Endothelial cell of umbilical vein (primary cell): ENCODE measurements around the gene DERL2. TPM values are rescaled to one million over a fixed set of nuclear protein-coding genes. Genes with fewer than 3 reads are reported as not detected.
A peak's percentile ranks its signal among the peaks of the same experiment; 100 is the strongest.

ENCODE experiments used
- BruUV-seq: library from RNA; stranded (reverse); fragments of 400-500 nt; replicated peaks from 2 replicates; lab custom pipeline; 2021; lab: Mats Ljungman, UMichigan
- CTCF ChIA-PET: fragments of 300-600, 350-600 bp; sonication (Branson Sonifier 250); formaldehyde crosslinking; loops from one replicate; lab custom pipeline; 2021; ENCODE audit warnings: antibody characterized with exemption, inconsistent platforms; lab: Charles Lee
- POLR2A ChIA-PET: fragments of 300-600, 350-600 bp; sonication (Branson Sonifier 250); formaldehyde crosslinking; loops from one replicate; lab custom pipeline; 2021; ENCODE audit warnings: antibody characterized with exemption, inconsistent platforms; lab: Charles Lee
- DNase-seq: peaks from one replicate; pipeline ENCODE4 v3.0.0-alpha.2; 2011; ENCODE audit warnings: low read depth, low spot score
- FAIRE-seq: peaks from 2 replicates; lab custom pipeline; 2011; peaks lifted over from hg19 to GRCh38; lab: Jason Lieb, UNC
- H2AFZ ChIP-seq: 2 replicates; pipeline ENCODE4 v1.6.0; 2012; ENCODE audit warnings: low read depth, low read length, control low read depth, inconsistent platforms
- H3K27ac ChIP-seq: 2 replicates; pipeline ENCODE4 v1.5.1; 2011; ENCODE audit warnings: low read depth, mild to moderate bottlenecking, control low read depth, low read length, moderate library complexity; ENCODE audit not compliant: insufficient read depth
- H3K27me3 ChIP-seq, 2 experiments: 2 replicates each; pipeline versions ENCODE4 v1.6.0 to v1.6.1; 2011; ENCODE audit warnings: low read length in 2 of 2, mixed read lengths in 1 of 2; ENCODE audit not compliant: control insufficient read depth in 2 of 2, insufficient read depth in 2 of 2
- H3K36me3 ChIP-seq, 2 experiments: 2 replicates in 1 of 2; 3 replicates in 1 of 2; pipeline ENCODE4 v1.5.1; 2011; ENCODE audit warnings: low read length in 2 of 2, mild to moderate bottlenecking in 1 of 2, moderate library complexity in 1 of 2; ENCODE audit not compliant: control insufficient read depth in 2 of 2, insufficient read depth in 2 of 2; ENCODE audit errors: extremely low read depth in 1 of 2
- H3K4me1 ChIP-seq: 3 replicates; pipeline ENCODE4 v1.5.1; 2011; ENCODE audit warnings: mild to moderate bottlenecking, low read length; ENCODE audit not compliant: control insufficient read depth, insufficient read depth; ENCODE audit errors: extremely low read depth
- H3K4me2 ChIP-seq: 2 replicates; pipeline ENCODE4 v1.6.1; 2011; ENCODE audit warnings: low read length, control low read depth, mixed read lengths; ENCODE audit not compliant: insufficient read depth
- H3K4me3 ChIP-seq, 3 experiments: fragments of 200-600 bp in 1 of 3; sonication (generic), shearing (Covaris generic) in 1 of 3; replicated peaks in 1 of 3; 2 replicates each; pipeline ENCODE4 v1.5.1; 2011 to 2016; ENCODE audit warnings: control low read depth in 3 of 3, low read length in 3 of 3, mild to moderate bottlenecking in 2 of 3, inconsistent platforms in 1 of 3, low read depth in 1 of 3, moderate library complexity in 1 of 3; ENCODE audit not compliant: insufficient read depth in 1 of 3
- H3K79me2 ChIP-seq: 2 replicates; pipeline ENCODE4 v1.6.0; 2012; ENCODE audit warnings: low read length, inconsistent platforms; ENCODE audit not compliant: control insufficient read depth, insufficient read depth
- H3K9ac ChIP-seq: replicated peaks from 2 replicates; pipeline ENCODE3; 2011; ENCODE audit warnings: low read length, control low read depth; ENCODE audit not compliant: insufficient read depth; ENCODE audit errors: extremely low read depth
- H3K9me1 ChIP-seq: replicated peaks from 3 replicates; pipeline ENCODE4 v1.6.0; 2011; ENCODE audit warnings: mild to moderate bottlenecking, low read length; ENCODE audit not compliant: control insufficient read depth, insufficient read depth; ENCODE audit errors: extremely low read depth
- H3K9me3 ChIP-seq: replicated peaks from 2 replicates; pipeline ENCODE4 v1.5.1; 2012; ENCODE audit warnings: low read length, inconsistent platforms; ENCODE audit not compliant: control insufficient read depth, insufficient read depth
- H4K20me1 ChIP-seq: replicated peaks from 2 replicates; pipeline ENCODE3; 2011; ENCODE audit warnings: mild to moderate bottlenecking, low read length; ENCODE audit not compliant: control insufficient read depth, insufficient read depth; ENCODE audit errors: extremely low read depth
- EZH2 ChIP-seq: IDR thresholded peaks from 2 replicates; pipeline ENCODE4 v1.6.1; 2012; ENCODE audit warnings: borderline replicate concordance, low read depth, mild to moderate bottlenecking, moderate library complexity, low read length, inconsistent platforms; ENCODE audit not compliant: severe bottlenecking
- FOS ChIP-seq: IDR thresholded peaks from 2 replicates; pipeline ENCODE4 v1.6.1; 2011; ENCODE audit warnings: mild to moderate bottlenecking, low read length, moderate library complexity, borderline replicate concordance; ENCODE audit not compliant: insufficient read depth
- JUN ChIP-seq: IDR thresholded peaks from 2 replicates; pipeline ENCODE4 v1.6.1; 2011; ENCODE audit warnings: borderline replicate concordance, low read depth; ENCODE audit not compliant: insufficient read length, insufficient read depth
- POLR2A ChIP-seq: IDR thresholded peaks from 2 replicates; pipeline ENCODE4 v1.6.1; 2012; ENCODE audit warnings: low read depth, mild to moderate bottlenecking, control low read depth, low read length
- POLR2AphosphoS5 ChIP-seq: IDR thresholded peaks from 2 replicates; pipeline ENCODE4 v1.6.1; 2012; ENCODE audit warnings: low read depth, mild to moderate bottlenecking, control low read depth, low read length, moderate library complexity; ENCODE audit not compliant: insufficient read depth
- dilution Hi-C: fragments of 300-500 bp; cut with MboI; formaldehyde crosslinking; loops from one replicate; pipeline ENCODE4 v1.15.0; 2019; ENCODE audit warnings: low sequenced_read_pairs; ENCODE audit not compliant: extremely low pct_ligation_motif_present
- intact Hi-C: fragments of 100-400 bp; cut with micrococcal nuclease; formaldehyde crosslinking; loops from one replicate; pipeline ENCODE4 v1.10.0; 2022
- polyA plus RNA-seq, 4 experiments: library from polyadenylated mRNA; depleted of rRNA in 3 of 4; stranded (reverse) in 3 of 4; unstranded in 1 of 4; fragments of >200 nt; gene quantifications; 2 replicates each; pipeline versions ENCODE4 v1.2.1 to v1.2.3, GENCODE V29; 2011 to 2012; ENCODE audit warnings: missing spikeins in 1 of 4
- total RNA-seq: library from RNA; stranded (reverse); gene quantifications from 2 replicates; pipeline ENCODE4 v1.2.3, GENCODE V29; 2021
- TF ChIP-seq, protein P1 (sequence below), 2 donors: IDR thresholded peaks; 1 replicate in 1 of 2; 2 replicates in 1 of 2; pipeline ENCODE4 v1.5.1; 2011; ENCODE audit warnings: low read length in 2 of 2, mild to moderate bottlenecking in 2 of 2, moderate library complexity in 2 of 2, control low read depth in 1 of 2, inconsistent platforms in 1 of 2, low read depth in 1 of 2; ENCODE audit not compliant: insufficient read depth in 1 of 2; ENCODE audit errors: extremely low read depth in 1 of 2

DERL2 gene
- total and polyA plus RNA-seq, 2 donors (not counting 3 experiments of a cell fraction or from before 2014, with no cell fraction given) = 84.5 to 117 TPM

DNA sequence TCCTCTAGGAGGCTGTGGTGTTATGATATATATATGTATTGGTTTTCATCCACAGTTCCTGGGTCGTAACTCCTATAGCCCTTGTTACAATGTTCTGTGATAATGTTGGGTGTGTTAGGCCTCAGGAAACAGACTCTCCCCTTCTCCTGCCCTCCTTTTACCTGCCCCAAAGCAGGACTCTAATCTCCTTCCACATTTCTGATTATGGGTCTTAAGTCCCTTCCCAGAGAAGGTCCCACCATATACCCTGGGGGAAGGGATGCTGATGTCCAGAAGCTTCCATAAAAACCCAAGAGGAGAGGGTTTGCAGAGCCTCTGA, 46.6 kb downstream of the DERL2 start:
- Histone ChIP-seq H3K36me3 (peaks cover 9 to 21% of the 10 kb centered on the region in 2 experiments), H3K79me2 (peaks cover 28% of the 10 kb centered on the region), H3K4me1 (peaks cover 17% of the 10 kb centered on the region), H3K4me3 (peak overlapping the region in 1 of 3 experiments; percentile 25), H2AFZ (peak overlapping the region; percentile 73), H4K20me1 (no peaks in the 10 kb centered on the region), H3K4me2 (peak overlapping the region; percentile 70), H3K9me1 (no peaks in the 10 kb centered on the region), H3K27ac (peak overlapping the region; percentile 9), H3K9me3 (no peaks in the 10 kb centered on the region), H3K27me3 (no peaks in the 10 kb centered on the region), H3K9ac (peak overlapping the region; percentile 12)
- FAIRE-seq (no peak), DNase-seq (no peak)
- POLR2A ChIA-PET = interaction anchor here (0.6 to 1.4 kb wide), 3 partner anchors 20 to 248 kb away, joined by 3 to 9 read pairs (median 4); partner anchors contain the start of genes NUP88 and ZNF594
- dilution Hi-C loops (no loop called here), intact Hi-C loops (loop anchor here (1.0 to 2.0 kb wide), 4 partner anchors 20 to 243 kb away; partner anchors contain the start of genes DHX33 and NUP88)
- CTCF ChIA-PET = interaction anchor here (0.6 to 3.3 kb wide), 51 partner anchors 9 to 1187 kb away, joined by 3 to 43 read pairs (median 4); partner anchors contain the start of genes DERL2, DHX33, MIS12 and NUP88
- no TSS peak for BruUV-seq
- TF ChIP-seq FOS (no peak), POLR2A (no peak), JUN (no peak), EZH2 (no peak), POLR2AphosphoS5 (no peak)
- TF ChIP-seq, protein P1, sequence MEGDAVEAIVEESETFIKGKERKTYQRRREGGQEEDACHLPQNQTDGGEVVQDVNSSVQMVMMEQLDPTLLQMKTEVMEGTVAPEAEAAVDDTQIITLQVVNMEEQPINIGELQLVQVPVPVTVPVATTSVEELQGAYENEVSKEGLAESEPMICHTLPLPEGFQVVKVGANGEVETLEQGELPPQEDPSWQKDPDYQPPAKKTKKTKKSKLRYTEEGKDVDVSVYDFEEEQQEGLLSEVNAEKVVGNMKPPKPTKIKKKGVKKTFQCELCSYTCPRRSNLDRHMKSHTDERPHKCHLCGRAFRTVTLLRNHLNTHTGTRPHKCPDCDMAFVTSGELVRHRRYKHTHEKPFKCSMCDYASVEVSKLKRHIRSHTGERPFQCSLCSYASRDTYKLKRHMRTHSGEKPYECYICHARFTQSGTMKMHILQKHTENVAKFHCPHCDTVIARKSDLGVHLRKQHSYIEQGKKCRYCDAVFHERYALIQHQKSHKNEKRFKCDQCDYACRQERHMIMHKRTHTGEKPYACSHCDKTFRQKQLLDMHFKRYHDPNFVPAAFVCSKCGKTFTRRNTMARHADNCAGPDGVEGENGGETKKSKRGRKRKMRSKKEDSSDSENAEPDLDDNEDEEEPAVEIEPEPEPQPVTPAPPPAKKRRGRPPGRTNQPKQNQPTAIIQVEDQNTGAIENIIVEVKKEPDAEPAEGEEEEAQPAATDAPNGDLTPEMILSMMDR (IDR thresholded peaks at IDR 0.05; ENCODE audit: extremely low read depth in 1 of 2, insufficient read depth in 1 of 2, low read depth in 1 of 2, low read length in 2 of 2) = no peak
